ENCODE results near the gene PPHLN1. TPM values are rescaled to one million over a fixed set of nuclear protein-coding genes. Genes with fewer than 3 reads are reported as not detected.

PPHLN1 gene
- total and polyA plus RNA-seq, 12 donors: 15.4 to 41.8 (median 32.1) TPM

DNA sequence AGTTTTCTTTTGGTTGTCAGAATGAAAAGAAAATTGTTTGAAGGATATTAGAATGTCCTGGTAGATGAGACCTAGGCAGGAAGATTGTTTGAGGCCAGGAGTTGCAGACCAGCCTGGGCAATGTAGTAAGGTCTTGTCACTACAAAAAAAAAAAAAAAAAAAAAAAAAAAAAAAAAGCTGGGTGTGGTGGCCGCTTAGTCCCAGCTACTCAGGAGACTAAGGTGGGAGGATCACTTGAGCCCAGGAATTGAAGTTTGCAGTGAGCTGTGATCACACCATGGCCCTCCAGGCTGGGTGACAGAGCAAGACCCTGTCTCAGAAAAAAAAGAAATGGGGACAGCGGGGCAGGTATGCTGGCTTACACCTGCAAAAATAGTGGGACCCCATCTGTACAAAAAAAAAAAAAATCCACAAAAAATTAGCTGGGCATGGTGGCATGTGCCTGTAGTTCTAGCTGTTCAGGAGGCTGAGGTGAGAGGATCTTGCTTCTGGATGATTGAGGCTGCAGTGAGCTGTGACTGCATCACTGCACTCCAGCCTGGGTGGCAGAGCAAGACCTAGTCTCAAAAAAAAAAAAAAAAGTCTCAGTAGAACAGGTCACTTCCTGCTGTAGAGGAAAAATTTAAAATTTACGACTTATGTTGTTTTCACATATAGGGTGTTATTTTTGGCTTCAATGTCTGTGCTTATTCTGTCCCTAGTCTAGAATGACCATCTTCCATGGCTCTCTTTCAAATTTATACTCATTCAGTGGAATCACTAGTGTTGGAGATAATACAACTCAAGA, 70.7 kb downstream of the PPHLN1 start:
- WGBS, 2 donors: 88 to 90% methylated on average over 3 of the region's 3 CpGs
- H3K4me1 ChIP-seq: peaks cover 0 to 16% (median 0%) of the 10 kb centered on the region in 9 donors
- no peaks in the 10 kb centered on the region for H3K9me3 ChIP-seq
- intact Hi-C loops (cut with DNase I): no loop called here
- ATAC-seq: no peak
- no peak for DNase-seq
- H3K4me3 ChIP-seq: no peak overlapping the region
- TF ChIP-seq, protein P1, sequence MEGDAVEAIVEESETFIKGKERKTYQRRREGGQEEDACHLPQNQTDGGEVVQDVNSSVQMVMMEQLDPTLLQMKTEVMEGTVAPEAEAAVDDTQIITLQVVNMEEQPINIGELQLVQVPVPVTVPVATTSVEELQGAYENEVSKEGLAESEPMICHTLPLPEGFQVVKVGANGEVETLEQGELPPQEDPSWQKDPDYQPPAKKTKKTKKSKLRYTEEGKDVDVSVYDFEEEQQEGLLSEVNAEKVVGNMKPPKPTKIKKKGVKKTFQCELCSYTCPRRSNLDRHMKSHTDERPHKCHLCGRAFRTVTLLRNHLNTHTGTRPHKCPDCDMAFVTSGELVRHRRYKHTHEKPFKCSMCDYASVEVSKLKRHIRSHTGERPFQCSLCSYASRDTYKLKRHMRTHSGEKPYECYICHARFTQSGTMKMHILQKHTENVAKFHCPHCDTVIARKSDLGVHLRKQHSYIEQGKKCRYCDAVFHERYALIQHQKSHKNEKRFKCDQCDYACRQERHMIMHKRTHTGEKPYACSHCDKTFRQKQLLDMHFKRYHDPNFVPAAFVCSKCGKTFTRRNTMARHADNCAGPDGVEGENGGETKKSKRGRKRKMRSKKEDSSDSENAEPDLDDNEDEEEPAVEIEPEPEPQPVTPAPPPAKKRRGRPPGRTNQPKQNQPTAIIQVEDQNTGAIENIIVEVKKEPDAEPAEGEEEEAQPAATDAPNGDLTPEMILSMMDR (IDR thresholded peaks at IDR 0.05): no peak
- peaks cover 0 to 56% (median 8%) of the 10 kb centered on the region in 9 donors for H3K36me3 ChIP-seq
- no peak overlapping the region for H3K27ac ChIP-seq
- H3K27me3 ChIP-seq: no peaks in the 10 kb centered on the region

DNA sequence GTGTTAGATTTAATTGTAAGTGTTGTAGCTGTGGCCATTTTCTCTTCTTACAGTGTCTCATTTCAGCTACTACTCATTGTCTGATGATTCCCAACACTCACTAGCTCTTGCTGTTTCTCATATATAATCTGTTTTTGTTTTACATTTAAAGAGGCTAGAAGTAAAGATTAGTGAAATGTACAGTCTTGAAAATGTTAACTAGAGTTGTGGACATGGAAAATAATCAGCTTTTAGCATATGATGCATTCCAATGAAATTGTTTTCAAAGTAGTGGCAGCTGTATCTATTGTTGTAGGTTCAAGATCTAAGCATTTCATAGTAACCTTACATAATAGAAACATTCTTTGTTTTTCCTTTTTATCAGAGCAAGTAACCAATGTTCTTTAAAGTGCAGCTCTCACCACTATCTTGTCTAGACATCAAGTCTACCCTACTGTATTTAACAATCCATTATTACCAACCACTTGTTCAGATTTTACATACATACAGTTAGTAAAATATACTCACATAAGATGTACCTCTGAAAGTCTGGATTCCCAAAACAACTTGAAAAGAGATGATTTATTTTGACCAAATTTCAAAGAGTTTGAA, 76.9 kb downstream of the PPHLN1 start:
- Histone ChIP-seq H3K27ac (no peak overlapping the region), H3K36me3 (peaks cover 0 to 73% (median 8%) of the 10 kb centered on the region in 9 donors), H3K4me3 (no peak overlapping the region), H3K9me3 (no peaks in the 10 kb centered on the region), H3K4me1 (no peaks in the 10 kb centered on the region), H3K27me3 (no peaks in the 10 kb centered on the region)
- TF ChIP-seq, protein P1 (IDR thresholded peaks at IDR 0.05): no peak
- no peak for ATAC-seq
- intact Hi-C loops (cut with DNase I): no loop called here
- no peak for DNase-seq

DNA sequence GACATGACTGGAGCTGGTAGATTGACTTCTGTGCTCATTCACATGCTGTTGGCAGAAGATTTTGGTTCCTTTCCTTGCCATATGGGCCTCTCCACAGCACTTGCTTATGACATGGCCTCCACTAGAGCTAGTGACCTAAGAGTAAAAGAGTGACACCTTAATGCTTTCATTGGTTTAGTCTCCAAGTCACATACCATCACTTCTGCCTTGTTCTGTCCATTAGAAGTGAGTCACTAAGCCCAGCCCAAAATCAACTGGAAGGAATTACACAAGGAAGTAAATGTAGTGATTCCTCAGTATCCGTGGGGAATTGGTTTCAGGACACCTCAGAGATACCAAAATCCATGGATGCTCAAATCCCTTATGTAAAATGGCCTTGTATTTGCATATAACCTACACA, 81.3 kb downstream of the PPHLN1 start:
- Histone ChIP-seq H3K9me3 (no peaks in the 10 kb centered on the region), H3K27me3 (no peaks in the 10 kb centered on the region), H3K4me1 (peaks cover 0 to 14% (median 0%) of the 10 kb centered on the region in 9 donors), H3K4me3 (no peak overlapping the region), H3K36me3 (peaks cover 0 to 35% (median 0%) of the 10 kb centered on the region in 9 donors), H3K27ac (no peak overlapping the region)
- ATAC-seq (no peak), DNase-seq (no peak)
- intact Hi-C loops (cut with DNase I): no loop called here
- TF ChIP-seq, protein P1 (IDR thresholded peaks at IDR 0.05): no peak
- WGBS, 2 donors: 98 to 100% methylated on average over 1 of the region's 1 CpG

- H3K36me3 ChIP-seq: peaks cover 0 to 20% (median 0%) of the 10 kb centered on the region in 9 donors
- ATAC-seq: no peak
- WGBS, 2 donors: 53 to 67% methylated on average over 2 of the region's 2 CpGs
Measured at GRCh38 chr12:42409471-42409870, 83.5 kb downstream of the PPHLN1 start.

More at GRCh38 chr12:42409471-42409870, 83.5 kb downstream of the PPHLN1 start:
- Histone ChIP-seq H3K27me3 (no peaks in the 10 kb centered on the region), H3K4me1 (peaks cover 0 to 14% (median 0%) of the 10 kb centered on the region in 9 donors), H3K27ac (no peak overlapping the region), H3K9me3 (no peaks in the 10 kb centered on the region), H3K4me3 (no peak overlapping the region)
- TF ChIP-seq, protein P1 (IDR thresholded peaks at IDR 0.05): no peak
- intact Hi-C loops (cut with DNase I): no loop called here
- DNase-seq: no peak

All from heart right ventricle (tissue), 16 donors.